GM12878 (cell line): ENCODE results near the gene TOR1AIP1. TPM values are rescaled to one million over a fixed set of nuclear protein-coding genes. Genes with fewer than 3 reads are reported as not detected.

Experiments
- ATAC-seq: fragments of 200-7000 bp; cut with Tn5 transposase; 3 replicates; pipeline ENCODE4 v1.9.1; 2020; ENCODE audit warnings: mild to moderate bottlenecking, moderate library complexity
- BruUV-seq: library from RNA; stranded (reverse); fragments of 400-500 nt; replicated peaks from 2 replicates; lab custom pipeline; 2021; lab: Mats Ljungman, UMichigan
- CTCF ChIA-PET: fragments of 300-600 bp; sonication (Branson Sonifier 250); formaldehyde crosslinking; extraction: SDS; loops from one replicate; lab custom pipeline; 2021; ENCODE audit warnings: inconsistent platforms; lab: Yijun Ruan, JAX
- POLR2A ChIA-PET: fragments of 350-600 bp; formaldehyde crosslinking; extraction: SDS; loops from one replicate; lab custom pipeline; 2021; ENCODE audit warnings: inconsistent platforms; lab: Charles Lee
- RAD21 ChIA-PET: fragments of 300-600 bp; sonication (Branson Sonifier 250); formaldehyde crosslinking; loops from one replicate; lab custom pipeline; 2023; ENCODE audit warnings: antibody characterized with exemption; ENCODE audit not compliant: unreplicated experiment; lab: Charles Lee
- SMC1A ChIA-PET: fragments of 300-600 bp; sonication (Branson Sonifier 250); formaldehyde crosslinking; loops from one replicate; lab custom pipeline; 2023; ENCODE audit not compliant: unreplicated experiment, uncharacterized antibody; lab: Charles Lee
- DNase-seq: peaks from one replicate; pipeline ENCODE4 v3.0.0-alpha.2; 2011; ENCODE audit warnings: low read depth, low spot score
- FAIRE-seq: peaks from 3 replicates; lab custom pipeline; 2011; peaks lifted over from hg19 to GRCh38; lab: Jason Lieb, UNC
- H2AFZ ChIP-seq: 2 replicates; pipeline ENCODE4 v1.6.0; 2011; ENCODE audit warnings: low read depth, low read length, control low read depth; ENCODE audit not compliant: control insufficient read depth
- H3K27ac ChIP-seq: 2 replicates; pipeline ENCODE4 v1.5.1; 2011; ENCODE audit warnings: control low read depth; ENCODE audit not compliant: control insufficient read depth, insufficient read depth
- H3K27me3 ChIP-seq, 2 experiments: replicated peaks in 1 of 2; 2 replicates each; pipeline versions ENCODE4 v1.6.0 to v1.6.1; 2011; ENCODE audit warnings: low read length in 1 of 2; ENCODE audit not compliant: control insufficient read depth in 2 of 2, insufficient read depth in 2 of 2
- H3K36me3 ChIP-seq, 2 experiments: 2 replicates each; pipeline ENCODE4 v1.5.1; 2011; ENCODE audit warnings: low read length in 1 of 2; ENCODE audit not compliant: control insufficient read depth in 2 of 2, insufficient read depth in 2 of 2
- H3K4me1 ChIP-seq: 2 replicates; pipeline ENCODE4 v1.6.1; 2011; ENCODE audit warnings: mild to moderate bottlenecking, low read length, moderate library complexity, mixed read lengths; ENCODE audit not compliant: control insufficient read depth, insufficient read depth
- H3K4me2 ChIP-seq: 2 replicates; pipeline ENCODE4 v1.6.0; 2011; ENCODE audit warnings: control low read depth; ENCODE audit not compliant: control insufficient read depth, insufficient read depth
- H3K4me3 ChIP-seq: fragments of 200-600 bp; sonication (generic); 2 replicates; pipeline ENCODE4 v1.5.1; 2016
- H3K79me2 ChIP-seq: 2 replicates; pipeline ENCODE4 v1.6.0; 2011; ENCODE audit warnings: low read length; ENCODE audit not compliant: control insufficient read depth, insufficient read depth
- H3K9ac ChIP-seq: 2 replicates; pipeline ENCODE4 v1.8.0; 2011; ENCODE audit warnings: low read length, control low read depth, mixed read lengths; ENCODE audit not compliant: control insufficient read depth, insufficient read depth
- H3K9me3 ChIP-seq: replicated peaks from 3 replicates; pipeline ENCODE4 v1.5.1; 2011; ENCODE audit warnings: mild to moderate bottlenecking, low read length; ENCODE audit not compliant: control insufficient read depth, insufficient read depth
- H4K20me1 ChIP-seq: 2 replicates; pipeline ENCODE4 v1.6.0; 2011; ENCODE audit not compliant: control insufficient read depth, insufficient read depth
- ATF7 ChIP-seq: fragments of 450-650 bp; IDR thresholded peaks from 2 replicates; pipeline ENCODE4 v1.6.1; 2016; ENCODE audit warnings: low read depth, mild to moderate bottlenecking
- BCL3 ChIP-seq: IDR thresholded peaks from 2 replicates; pipeline ENCODE4 v1.6.1; 2011; ENCODE audit warnings: borderline replicate concordance, low read depth, mild to moderate bottlenecking, moderate library complexity, low read length; ENCODE audit not compliant: insufficient read depth, poor library complexity, severe bottlenecking
- CREM ChIP-seq: IDR thresholded peaks from 2 replicates; pipeline ENCODE4 v1.6.1; 2014; ENCODE audit warnings: antibody characterized with exemption, low read depth
- GABPA ChIP-seq: IDR thresholded peaks from 2 replicates; pipeline ENCODE4 v1.6.1; 2014; ENCODE audit warnings: antibody characterized with exemption, low read depth, mild to moderate bottlenecking, inconsistent platforms
- HDAC2 ChIP-seq: fragments of 200-600 bp; sonication (generic); IDR thresholded peaks from 2 replicates; pipeline ENCODE4 v1.6.1; 2017
- JUNB ChIP-seq: IDR thresholded peaks from 2 replicates; pipeline ENCODE4 v1.6.1; 2016; ENCODE audit warnings: antibody characterized with exemption, mild to moderate bottlenecking
- MTA3 ChIP-seq: IDR thresholded peaks from 2 replicates; pipeline ENCODE4 v1.6.1; 2012; ENCODE audit warnings: low read length, inconsistent platforms, borderline replicate concordance
- NRF1 ChIP-seq: conservative IDR thresholded peaks from 2 replicates; pipeline ENCODE4 v1.6.1; 2011; ENCODE audit warnings: mild to moderate bottlenecking, low read depth, low read length, improper control_type of control experiment
- PAX5 ChIP-seq: IDR thresholded peaks from 2 replicates; pipeline ENCODE4 v1.6.1; 2011; ENCODE audit warnings: low read depth, low read length, borderline replicate concordance
- POU2F2 ChIP-seq: IDR thresholded peaks from 3 replicates; pipeline ENCODE4 v1.6.1; 2011; ENCODE audit warnings: low read depth, mild to moderate bottlenecking, low read length, borderline replicate concordance
- RELA ChIP-seq: fragments of 450-650 bp; IDR thresholded peaks from 2 replicates; pipeline ENCODE4 v1.8.0; 2014; ENCODE audit warnings: borderline replicate concordance; ENCODE audit not compliant: partially characterized antibody
- STAT3 ChIP-seq: IDR thresholded peaks from 2 replicates; pipeline ENCODE4 v1.6.1; 2011; ENCODE audit warnings: low read depth, low read length, improper control_type of control experiment
- TAF1 ChIP-seq: IDR thresholded peaks from 2 replicates; pipeline ENCODE4 v1.6.1; 2011; ENCODE audit warnings: mild to moderate bottlenecking, low read depth, low read length, borderline replicate concordance
- TBL1XR1 ChIP-seq: IDR thresholded peaks from 2 replicates; pipeline ENCODE4 v1.6.1; 2012; ENCODE audit warnings: low read depth, low read length, improper control_type of control experiment
- ZBED1 ChIP-seq: IDR thresholded peaks from 2 replicates; pipeline ENCODE4 v1.6.1; 2016; ENCODE audit warnings: borderline replicate concordance
- WGBS: methylation state at CpG from one replicate; pipeline ENCODE4 v1.1.6; 2016; ENCODE audit warnings: low lambda C conversion rate; ENCODE audit not compliant: insufficient replicate concordance, insufficient coverage; ENCODE audit errors: missing lambda C conversion rate; 5-methylcytosine and 5-hydroxymethylcytosine counted together
- in situ Hi-C: fragments of 300-500 bp; cut with MboI; formaldehyde crosslinking; loops from 9 replicates; pipeline ENCODE4 v1.14.3; 2018; ENCODE audit warnings: mixed read lengths
- intact Hi-C: fragments of 100-400 bp; cut with micrococcal nuclease; formaldehyde crosslinking; loops from one replicate; pipeline ENCODE4 v1.14.2; 2022; ENCODE audit not compliant: unreplicated experiment
- polyA plus RNA-seq, 11 experiments: library from polyadenylated mRNA; depleted of rRNA in 4 of 11; unstranded in 6 of 11; stranded (reverse) in 5 of 11; fragments of >200 nt; fragmentation: Nextera tagmentation in 4 of 11; fragmentation: Illumina TruSeq in 1 of 11; extraction: Ambion mirVana in 4 of 11; extraction: Trizol in 1 of 11; gene quantifications; 1 replicate in 1 of 11; 2 replicates in 10 of 11; pipeline versions ENCODE4 v1.2.1 to v1.2.3, GENCODE V29; 2011 to 2016; ENCODE audit warnings: inconsistent platforms in 2 of 11, missing spikeins in 2 of 11, low read depth in 1 of 11
- total RNA-seq, 4 experiments: library from RNA; depleted of rRNA in 3 of 4; stranded (reverse); fragments of >200 nt in 3 of 4; fragmentation: Illumina TruSeq in 1 of 4; extraction: Trizol in 1 of 4; gene quantifications; 2 replicates each; pipeline versions ENCODE4 v1.2.1 to v1.2.3, GENCODE V29; 2013 to 2021
- TF ChIP-seq, protein P1 (sequence below): fragments of 450-650 bp; IDR thresholded peaks from 2 replicates; pipeline ENCODE4 v1.6.1; 2018; ENCODE audit warnings: borderline replicate concordance, mild to moderate bottlenecking; ENCODE audit not compliant: partially characterized antibody
- TF ChIP-seq, protein P2 (sequence below): fragments of 450-650 bp; IDR thresholded peaks from 2 replicates; pipeline ENCODE4 v1.6.1; 2016; ENCODE audit warnings: mild to moderate bottlenecking

Gene TOR1AIP1
- total and polyA plus RNA-seq, 10 of the 15 experiments (the other 5 are each of a cell fraction or from before 2014, with no cell fraction given): 14.8 to 36.0 (median 25.8) TPM

DNA sequence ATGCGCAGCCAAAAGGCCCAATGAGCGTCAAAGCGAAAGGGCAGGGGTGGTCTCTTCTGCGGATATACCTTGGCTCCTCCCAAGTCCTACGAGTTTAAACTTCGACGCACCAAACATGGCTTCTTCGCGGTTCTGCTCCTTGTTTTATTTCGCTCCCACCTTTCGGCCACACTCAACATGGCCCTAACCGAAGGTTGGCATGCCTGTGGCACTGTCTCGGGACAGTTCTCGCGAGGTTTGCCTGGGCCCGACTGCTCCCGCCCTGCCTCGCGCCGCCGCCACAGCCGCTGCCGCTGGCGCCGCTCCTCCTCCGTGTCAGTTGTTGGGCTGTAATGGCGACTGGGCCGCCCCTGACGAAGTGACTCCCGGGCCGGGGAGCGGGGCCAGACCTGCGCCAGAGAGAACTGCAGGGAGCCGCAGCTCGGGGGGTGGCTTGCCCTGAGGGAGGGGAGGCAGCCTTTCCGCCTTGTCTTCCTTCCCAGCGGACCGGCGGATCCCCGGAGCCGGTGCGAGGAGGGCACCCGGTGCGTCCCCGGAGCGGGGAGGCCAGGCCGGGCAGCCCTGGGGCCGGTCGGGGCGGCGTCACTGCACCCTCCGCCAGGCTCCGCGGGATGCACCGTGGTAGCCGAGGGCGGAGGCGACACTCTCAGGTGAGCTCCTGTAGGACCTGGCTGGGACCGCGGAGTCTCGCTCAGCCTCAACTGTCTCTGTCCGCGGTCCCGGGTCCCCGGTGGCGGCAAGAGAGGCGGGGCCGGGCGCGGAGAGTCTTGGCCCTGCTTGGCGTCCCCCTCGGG lies 72.6 kb downstream of the TOR1AIP1 start, which contains the start of gene CEP350:
TSS of gene CEP350 (plus strand) at position 318 of the 794 bp plus-strand sequence. CDS start 31,372 bp downstream, outside the sequence.
- H3K4me3 ChIP-seq: peak within 1 kb of the TSS; percentile 85
- DNase-seq (peak; percentile 99), ATAC-seq (peak; percentile 93), FAIRE-seq (peak; percentile 90)
- peak within 1 kb of the TSS; percentile 90 for H2AFZ ChIP-seq
- ChIA-PET CTCF (interaction anchor here (0.6 to 2.1 kb wide), 12 partner anchors 9 to 546 kb away, joined by 3 to 5 read pairs (median 4); no protein-coding TSS in a partner anchor), SMC1A (interaction anchor here (0.6 to 1.3 kb wide), 7 partner anchors 11 to 86 kb away, joined by 3 to 6 read pairs (median 4); no protein-coding TSS in a partner anchor), POLR2A (interaction anchor here (0.9 to 2.4 kb wide), 10 partner anchors 14 to 200 kb away, joined by 3 to 15 read pairs (median 4); partner anchors contain the start of gene TOR1AIP1), RAD21 (interaction anchor here (0.6 to 1.6 kb wide), 6 partner anchors 23 to 140 kb away, joined by 3 to 5 read pairs (median 3); partner anchors contain the start of gene TOR1AIP1)
- H3K36me3 ChIP-seq: no peaks in the 10 kb centered on the region
- H3K9me3 ChIP-seq: no peaks in the 10 kb centered on the region
- peak within 1 kb of the TSS; percentile 98 for H3K4me2 ChIP-seq
- peak within 1 kb of the TSS; percentile 96 for H3K9ac ChIP-seq
- in situ Hi-C loops: loop anchor here (5.0 kb wide), 1 partner anchor 72 kb away; the partner anchor contains the start of gene TOR1AIP1
- H4K20me1 ChIP-seq: no peaks in the 10 kb centered on the region
- H3K27me3 ChIP-seq: no peaks in the 10 kb centered on the region
- intact Hi-C loops: loop anchor here (1.0 to 2.0 kb wide), 2 partner anchors 42 to 72 kb away; partner anchors contain the start of gene TOR1AIP1
- BruUV-seq: no TSS peak
- H3K27ac ChIP-seq: peak within 1 kb of the TSS; percentile 76
- WGBS: under 1% methylated on average over 71 of the region's 72 CpGs
- peaks cover 21% of the 10 kb centered on the region for H3K4me1 ChIP-seq
- peaks cover 60% of the 10 kb centered on the region for H3K79me2 ChIP-seq
- TF ChIP-seq, protein P1, sequence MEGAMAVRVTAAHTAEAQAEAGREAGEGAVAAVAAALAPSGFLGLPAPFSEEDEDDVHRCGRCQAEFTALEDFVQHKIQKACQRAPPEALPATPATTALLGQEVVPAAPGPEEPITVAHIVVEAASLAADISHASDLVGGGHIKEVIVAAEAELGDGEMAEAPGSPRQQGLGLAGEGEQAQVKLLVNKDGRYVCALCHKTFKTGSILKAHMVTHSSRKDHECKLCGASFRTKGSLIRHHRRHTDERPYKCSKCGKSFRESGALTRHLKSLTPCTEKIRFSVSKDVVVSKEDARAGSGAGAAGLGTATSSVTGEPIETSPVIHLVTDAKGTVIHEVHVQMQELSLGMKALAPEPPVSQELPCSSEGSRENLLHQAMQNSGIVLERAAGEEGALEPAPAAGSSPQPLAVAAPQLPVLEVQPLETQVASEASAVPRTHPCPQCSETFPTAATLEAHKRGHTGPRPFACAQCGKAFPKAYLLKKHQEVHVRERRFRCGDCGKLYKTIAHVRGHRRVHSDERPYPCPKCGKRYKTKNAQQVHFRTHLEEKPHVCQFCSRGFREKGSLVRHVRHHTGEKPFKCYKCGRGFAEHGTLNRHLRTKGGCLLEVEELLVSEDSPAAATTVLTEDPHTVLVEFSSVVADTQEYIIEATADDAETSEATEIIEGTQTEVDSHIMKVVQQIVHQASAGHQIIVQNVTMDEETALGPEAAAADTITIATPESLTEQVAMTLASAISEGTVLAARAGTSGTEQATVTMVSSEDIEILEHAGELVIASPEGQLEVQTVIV: no peak
- TF ChIP-seq TBL1XR1 (no peak), BCL3 (no peak), NRF1 (no peak; the same call in 1 of the 2 replicates), PAX5 (peak; percentile 97), STAT3 (no peak), ZBED1 (no peak), ATF7 (no peak), JUNB (no peak), TAF1 (peak; percentile 94), POU2F2 (peak; percentile 57; the same call in 1 of the 3 replicates), RELA (peak; percentile 73), MTA3 (no peak), CREM (peak; percentile 91), HDAC2 (no peak), GABPA (no peak)
- TF ChIP-seq, protein P2, sequence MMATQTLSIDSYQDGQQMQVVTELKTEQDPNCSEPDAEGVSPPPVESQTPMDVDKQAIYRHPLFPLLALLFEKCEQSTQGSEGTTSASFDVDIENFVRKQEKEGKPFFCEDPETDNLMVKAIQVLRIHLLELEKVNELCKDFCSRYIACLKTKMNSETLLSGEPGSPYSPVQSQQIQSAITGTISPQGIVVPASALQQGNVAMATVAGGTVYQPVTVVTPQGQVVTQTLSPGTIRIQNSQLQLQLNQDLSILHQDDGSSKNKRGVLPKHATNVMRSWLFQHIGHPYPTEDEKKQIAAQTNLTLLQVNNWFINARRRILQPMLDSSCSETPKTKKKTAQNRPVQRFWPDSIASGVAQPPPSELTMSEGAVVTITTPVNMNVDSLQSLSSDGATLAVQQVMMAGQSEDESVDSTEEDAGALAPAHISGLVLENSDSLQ: peak; percentile 78
